Kasumi-1 (cell line): ENCODE results near the gene PSKH1.

Experiments
- DNase-seq, 2 experiments: peaks; one replicate each; lab custom pipeline; 2025; lab: John Stamatoyannopoulos, UW

PSKH1 gene

GRCh38 chr16:67868290-67868689 is 24.8 kb upstream of the PSKH1 start:
- DNase-seq = no peak

GRCh38 chr16:67869653-67870052 is 23.4 kb upstream of the PSKH1 start:
- no peak for DNase-seq

DNA sequence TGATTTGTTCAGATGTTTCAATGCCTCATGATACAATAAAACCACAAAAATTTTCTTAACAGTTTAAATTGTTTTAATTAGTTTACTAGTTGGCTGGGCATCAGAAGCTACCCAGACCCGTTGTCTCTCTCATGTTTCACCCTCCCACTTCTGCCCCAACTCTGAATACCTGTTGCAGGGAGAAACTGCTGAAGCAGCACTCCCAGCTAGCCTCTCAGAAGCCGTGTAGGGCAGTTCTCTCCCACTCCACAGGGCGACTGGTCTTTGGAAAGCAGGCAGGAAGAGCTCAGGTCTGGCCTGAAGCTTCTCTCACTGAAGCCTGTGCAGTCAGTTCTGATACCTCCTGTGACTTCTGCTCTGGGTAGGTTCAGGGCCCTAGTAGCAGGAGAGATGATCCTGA is 21.8 kb upstream of the PSKH1 start:
- DNase-seq = no peak

GRCh38 chr16:67872131-67872630 is 20.9 kb upstream of the PSKH1 start:
- DNase-seq = no peak

GRCh38 chr16:67872631-67873434 is 20.2 kb upstream of the PSKH1 start, which contains the start of gene EDC4:
Gene EDC4 (plus strand): TSS chr16:67873052. CDS start chr16:67873262, 210 bp downstream.
- peak; percentile 46 to 64 for DNase-seq

- DNase-seq = no peak
Measured at GRCh38 chr16:67873435-67874370, 19.4 kb upstream of the PSKH1 start.

- DNase-seq = no peak
Measured at GRCh38 chr16:67874372-67874771, 18.7 kb upstream of the PSKH1 start.

- DNase-seq = no peak
Measured at GRCh38 chr16:67877064-67877463, 16.0 kb upstream of the PSKH1 start.

DNA sequence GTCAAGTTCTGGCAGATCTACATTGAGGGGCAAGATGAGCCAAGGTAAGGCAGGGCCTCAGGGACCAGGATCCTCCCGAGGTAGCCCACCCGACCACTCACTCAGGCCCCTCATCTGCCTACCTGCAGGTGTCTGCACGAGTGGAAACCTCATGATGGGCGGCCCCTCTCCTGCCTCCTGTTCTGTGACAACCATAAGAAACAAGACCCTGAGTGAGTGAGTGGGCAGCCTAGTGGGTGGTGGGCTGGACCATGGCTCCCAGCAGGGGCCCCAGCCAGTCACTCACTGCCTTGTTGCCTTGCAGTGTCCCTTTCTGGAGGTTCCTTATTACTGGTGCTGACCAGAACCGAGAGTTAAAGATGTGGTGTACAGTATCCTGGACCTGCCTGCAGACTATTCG is 14.8 kb upstream of the PSKH1 start:
- DNase-seq = no peak

DNA sequence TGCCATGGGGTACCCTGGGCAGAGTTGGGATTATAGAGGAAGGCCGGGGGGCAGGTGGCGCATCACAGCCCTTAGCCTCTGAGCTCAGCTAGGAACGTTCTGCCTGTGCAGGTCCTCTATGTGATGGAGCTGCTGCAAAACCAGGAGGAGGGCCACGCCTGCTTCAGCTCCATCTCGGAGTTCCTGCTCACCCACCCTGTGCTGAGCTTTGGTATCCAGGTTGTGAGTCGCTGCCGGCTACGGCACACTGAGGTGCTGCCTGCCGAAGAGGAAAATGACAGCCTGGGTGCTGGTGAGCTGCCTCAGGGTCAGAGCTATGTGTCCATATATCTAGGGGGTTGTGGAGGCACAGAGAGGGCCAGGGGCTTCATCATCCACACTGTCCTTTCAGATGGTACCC is 14.2 kb upstream of the PSKH1 start:
- no peak for DNase-seq

- DNase-seq = no peak
Measured at GRCh38 chr16:67879462-67879861, 13.6 kb upstream of the PSKH1 start.

DNA sequence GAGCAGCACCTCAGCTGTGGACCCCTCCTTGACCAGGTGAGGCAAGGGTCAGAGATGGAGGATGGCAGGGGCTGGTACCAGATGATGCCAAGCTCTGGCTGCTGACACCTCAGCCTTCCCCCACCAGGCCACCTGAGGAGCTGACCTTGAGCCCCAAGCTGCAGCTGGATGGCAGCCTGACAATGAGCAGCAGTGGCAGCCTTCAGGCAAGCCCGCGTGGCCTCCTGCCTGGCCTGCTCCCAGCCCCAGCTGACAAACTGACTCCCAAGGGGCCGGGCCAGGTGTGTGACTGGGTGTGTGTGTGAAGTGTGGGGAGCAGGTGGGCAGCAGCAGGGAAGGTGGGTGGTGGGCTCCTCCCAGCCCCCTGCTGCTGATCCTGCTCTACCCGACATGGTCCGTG is 13.1 kb upstream of the PSKH1 start:
- DNase-seq = no peak

DNA sequence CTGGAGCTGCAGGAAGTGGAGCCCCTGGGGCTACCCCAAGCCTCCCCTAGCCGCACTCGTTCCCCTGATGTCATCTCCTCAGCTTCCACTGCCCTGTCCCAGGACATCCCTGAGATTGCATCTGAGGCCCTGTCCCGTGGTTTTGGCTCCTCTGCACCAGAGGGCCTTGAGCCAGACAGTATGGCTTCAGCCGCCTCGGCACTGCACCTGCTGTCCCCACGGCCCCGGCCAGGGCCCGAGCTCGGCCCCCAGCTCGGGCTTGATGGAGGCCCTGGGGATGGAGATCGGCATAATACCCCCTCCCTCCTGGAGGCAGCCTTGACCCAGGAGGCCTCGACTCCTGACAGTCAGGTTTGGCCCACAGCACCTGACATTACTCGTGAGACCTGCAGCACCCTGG is 12.5 kb upstream of the PSKH1 start:
- DNase-seq = no peak

- no peak for DNase-seq
Measured at GRCh38 chr16:67881621-67882161, 11.4 kb upstream of the PSKH1 start.

DNA sequence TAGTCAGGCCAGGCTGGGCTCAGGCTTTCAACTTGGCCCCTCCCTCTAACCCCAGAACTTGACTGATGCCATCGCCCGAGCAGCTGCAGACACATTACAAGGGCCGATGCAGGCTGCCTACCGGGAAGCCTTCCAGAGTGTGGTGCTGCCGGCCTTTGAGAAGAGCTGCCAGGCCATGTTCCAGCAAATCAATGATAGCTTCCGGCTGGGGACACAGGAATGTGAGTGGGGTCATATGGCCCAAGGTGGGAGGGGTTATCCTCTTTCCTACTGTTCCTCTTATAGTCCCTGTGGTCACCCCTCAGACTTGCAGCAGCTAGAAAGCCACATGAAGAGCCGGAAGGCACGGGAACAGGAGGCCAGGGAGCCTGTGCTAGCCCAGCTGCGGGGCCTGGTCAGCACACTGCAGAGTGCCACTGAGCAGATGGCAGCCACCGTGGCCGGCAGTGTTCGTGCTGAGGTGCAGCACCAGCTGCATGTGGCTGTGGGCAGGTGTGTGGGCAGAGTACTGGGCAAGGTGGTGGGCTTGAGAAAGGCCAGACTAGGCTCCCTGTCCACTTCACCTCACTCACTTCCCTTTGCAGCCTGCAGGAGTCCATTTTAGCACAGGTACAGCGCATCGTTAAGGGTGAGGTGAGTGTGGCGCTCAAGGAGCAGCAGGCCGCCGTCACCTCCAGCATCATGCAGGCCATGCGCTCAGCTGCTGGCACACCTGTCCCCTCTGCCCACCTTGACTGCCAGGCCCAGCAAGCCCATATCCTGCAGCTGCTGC is 10.5 kb upstream of the PSKH1 start:
- DNase-seq = no peak

- peak; percentile 53 to 71 for DNase-seq
Measured at GRCh38 chr16:67883146-67883871, 9.7 kb upstream of the PSKH1 start.

DNA sequence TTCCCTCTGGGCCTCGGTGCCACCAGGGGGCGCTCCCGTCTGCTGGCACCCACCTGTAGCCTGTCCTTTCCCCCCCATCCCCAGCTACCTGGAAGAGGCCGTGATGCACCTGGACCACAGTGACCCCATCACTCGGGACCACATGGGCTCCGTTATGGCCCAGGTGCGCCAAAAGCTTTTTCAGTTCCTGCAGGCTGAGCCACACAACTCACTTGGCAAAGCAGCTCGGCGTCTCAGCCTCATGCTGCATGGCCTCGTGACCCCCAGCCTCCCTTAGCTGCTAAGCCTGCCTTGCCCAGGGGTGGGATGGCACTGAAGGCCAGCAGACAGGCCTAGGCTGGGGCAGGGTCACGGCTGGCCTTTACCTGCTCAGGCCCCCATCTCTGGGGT is 9.2 kb upstream of the PSKH1 start:
- DNase-seq = no peak

GRCh38 chr16:67884684-67885083 is 8.4 kb upstream of the PSKH1 start, which contains the start of gene NRN1L:
Gene NRN1L (plus strand): TSS chr16:67884885. CDS start chr16:67884904, 19 bp downstream.
- DNase-seq = no peak

GRCh38 chr16:67885545-67885944 is 7.5 kb upstream of the PSKH1 start:
- DNase-seq = no peak

- no peak for DNase-seq
Measured at GRCh38 chr16:67885976-67886375, 7.1 kb upstream of the PSKH1 start.

DNA sequence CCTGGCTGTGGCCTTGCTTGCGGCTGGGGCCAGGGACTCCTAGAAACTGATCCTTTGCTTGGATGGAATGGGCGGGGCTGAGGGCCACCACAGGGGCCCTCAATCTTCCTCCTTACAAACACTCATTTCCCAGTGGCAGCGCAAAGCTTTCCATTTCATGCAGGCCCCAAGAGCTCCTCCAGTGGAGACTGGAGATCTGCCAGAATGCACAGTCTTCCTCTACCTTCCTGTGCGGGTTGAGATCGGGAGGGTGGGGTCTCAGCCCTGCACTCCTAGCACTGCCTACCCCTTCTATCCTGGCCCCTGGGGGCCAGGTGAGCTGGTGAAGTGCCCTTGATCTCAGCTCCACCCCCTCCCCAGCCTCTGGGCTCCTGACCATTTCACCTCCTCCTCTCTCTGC is 6.7 kb upstream of the PSKH1 start:
- DNase-seq = no peak
